ENCODE data around the gene SLCO2A1. TPM values are rescaled to one million over a fixed set of nuclear protein-coding genes. Genes with fewer than 3 reads are reported as not detected.

The SLCO2A1 gene
- total RNA-seq, 1 donor from 2014 or later: 3.7 TPM

- no peak for DNase-seq
These were observed 130.4 kb downstream of the SLCO2A1 start for GRCh38 chr3:133899311-133899710.

GRCh38 chr3:133897547-133897946 is 132.2 kb downstream of the SLCO2A1 start:
- no peak for DNase-seq

- DNase-seq: no peak
These were observed 133.5 kb downstream of the SLCO2A1 start for GRCh38 chr3:133896002-133896761.

- DNase-seq: peak; percentile 27
These were observed 134.3 kb downstream of the SLCO2A1 start, which contains the start of gene RAB6B for GRCh38 chr3:133895208-133896001. TSS of gene RAB6B (minus strand) at chr3:133895882. CDS start at chr3:133895466, 416 bp downstream.

- DNase-seq: no peak
These were observed 135.1 kb downstream of the SLCO2A1 start for GRCh38 chr3:133894353-133895207.

GRCh38 chr3:133893683-133894352 is 135.9 kb downstream of the SLCO2A1 start:
- DNase-seq: no peak

GRCh38 chr3:133892541-133893231 is 137.0 kb downstream of the SLCO2A1 start:
- no peak for DNase-seq

GRCh38 chr3:133891662-133892378 is 137.9 kb downstream of the SLCO2A1 start:
- no peak for DNase-seq

- DNase-seq: no peak
These were observed 138.6 kb downstream of the SLCO2A1 start for GRCh38 chr3:133890972-133891644.

GRCh38 chr3:133890037-133890436 is 139.7 kb downstream of the SLCO2A1 start:
- no peak for DNase-seq

GRCh38 chr3:133888726-133889340 is 140.9 kb downstream of the SLCO2A1 start:
- no peak for DNase-seq

GRCh38 chr3:133887803-133888703 is 141.7 kb downstream of the SLCO2A1 start:
- DNase-seq: no peak

- no peak for DNase-seq
These were observed 142.5 kb downstream of the SLCO2A1 start for GRCh38 chr3:133887074-133887802.

GRCh38 chr3:133886031-133886722 is 143.5 kb downstream of the SLCO2A1 start:
- DNase-seq: no peak

- DNase-seq: no peak
These were observed 144.6 kb downstream of the SLCO2A1 start for GRCh38 chr3:133884887-133885711.
